K562 (cell line): ENCODE results near the gene UBE2S. TPM values are rescaled to one million over a fixed set of nuclear protein-coding genes. Genes with fewer than 3 reads are reported as not detected.

ENCODE experiments used
- MLX ChIP-seq, 2 experiments: fragments of 450-650 bp in 1 of 2; sonication (generic) in 1 of 2; formaldehyde crosslinking; conservative IDR thresholded peaks; 2 replicates each; pipeline versions ENCODE4 v1.4.0 to v1.8.1; 2020 to 2022; ENCODE audit warnings: mild to moderate bottlenecking in 1 of 2, missing genetic modification reagents in 1 of 2
- MTF1 ChIP-seq: fragments of 250-450 bp; sonication (Bioruptor Pico); IDR thresholded peaks from 2 replicates; pipeline ENCODE4 v1.9.0; 2021; ENCODE audit warnings: moderate library complexity, mild to moderate bottlenecking, inconsistent platforms, borderline replicate concordance
- NCOA6 ChIP-seq: fragments of 450-650 bp; IDR thresholded peaks from 2 replicates; pipeline ENCODE4 v1.6.1; 2017; ENCODE audit warnings: mild to moderate bottlenecking
- NFIX ChIP-seq: fragments of 250-450 bp; sonication (Bioruptor Pico); IDR thresholded peaks from 2 replicates; pipeline ENCODE4 v1.4.0; 2020; ENCODE audit warnings: low read depth, mild to moderate bottlenecking, moderate library complexity
- ZBTB40 ChIP-seq, 2 experiments: fragments of 450-650 bp in 1 of 2; sonication (generic) in 1 of 2; formaldehyde crosslinking in 1 of 2; IDR thresholded peaks; 2 replicates each; pipeline versions ENCODE4 v1.7.1 to v1.9.0; 2016 to 2022; ENCODE audit warnings: inconsistent platforms in 1 of 2, mild to moderate bottlenecking in 1 of 2, missing genetic modification reagents in 1 of 2
- polyA plus RNA-seq, 8 experiments: library from polyadenylated mRNA; depleted of rRNA in 4 of 8; stranded (reverse) in 5 of 8; unstranded in 3 of 8; fragments of >200 nt; fragmentation: Nextera tagmentation in 2 of 8; fragmentation: Illumina TruSeq in 1 of 8; extraction: Ambion mirVana in 2 of 8; extraction: Trizol in 1 of 8; gene quantifications; 2 replicates each; pipeline versions ENCODE4 v1.2.1 to v1.2.3, GENCODE V29; 2011 to 2014; ENCODE audit warnings: inconsistent platforms in 1 of 8, missing spikeins in 1 of 8
- total RNA-seq, 7 experiments: library from RNA; depleted of rRNA in 6 of 7; stranded (reverse); fragments of >200 nt in 6 of 7; fragmentation: Illumina TruSeq in 2 of 7; extraction: Trizol in 2 of 7; gene quantifications; 2 replicates each; pipeline versions ENCODE4 v1.2.1 to v1.2.3, GENCODE V29; 2011 to 2021; ENCODE audit warnings: low replicate concordance in 1 of 7
- TF ChIP-seq, protein P1 (sequence below): fragments of 150-350 bp; conservative IDR thresholded peaks from 2 replicates; pipeline ENCODE4 v1.6.1; 2014; ENCODE audit warnings: low read length
- TF ChIP-seq, protein P2 (sequence below): fragments of 150-350 bp; IDR thresholded peaks from 2 replicates; pipeline ENCODE4 v1.6.1; 2014; ENCODE audit warnings: low read depth, mild to moderate bottlenecking, low read length, borderline replicate concordance

Gene UBE2S
- total and polyA plus RNA-seq, 9 of the 15 experiments (the other 6 are each of a cell fraction or from before 2014, with no cell fraction given) = 1.5 to 1,305 (median 157) TPM

DNA sequence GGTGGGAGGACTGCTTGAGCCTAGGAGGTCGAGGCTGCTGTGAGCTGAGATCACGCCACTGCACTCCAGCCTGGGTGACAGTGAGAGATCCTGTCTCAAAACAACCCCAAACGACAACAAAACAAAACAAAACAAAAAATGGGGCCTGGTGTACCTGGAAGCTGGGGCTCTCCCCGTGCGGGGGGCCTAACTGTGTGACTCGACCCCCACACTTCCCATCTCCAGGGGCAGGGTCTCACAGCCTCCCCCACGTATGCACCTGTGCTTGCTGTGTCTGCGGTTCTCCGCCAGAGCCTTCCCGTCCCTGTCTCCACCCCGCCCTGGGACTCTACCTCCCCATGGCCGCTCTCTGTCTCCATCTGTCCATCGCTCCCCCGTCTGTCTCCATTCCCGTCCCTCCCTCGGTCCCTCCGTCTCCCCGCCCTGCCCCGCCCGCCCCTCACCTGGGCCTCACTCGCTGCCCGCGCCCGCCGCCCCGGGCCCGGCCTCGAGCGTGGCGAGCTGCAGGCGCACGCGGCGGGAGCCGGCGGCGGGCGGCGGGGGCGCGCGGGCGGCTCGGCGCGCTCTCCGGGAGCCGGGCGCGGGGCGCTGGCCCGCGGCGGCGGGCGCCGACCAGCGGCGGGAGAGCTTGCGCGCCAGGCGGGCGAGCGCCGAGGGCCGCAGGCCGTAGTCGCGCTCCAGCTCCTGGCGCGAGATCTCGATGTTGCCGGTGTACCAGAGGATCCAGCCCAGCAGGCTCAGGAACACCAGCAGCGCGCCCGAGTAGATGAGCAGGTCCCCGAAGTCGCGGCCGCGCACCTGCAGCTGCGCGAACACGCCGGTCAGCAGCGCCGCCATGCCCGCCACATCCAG lies 24.1 kb downstream of the UBE2S start (continued):
- TF ChIP-seq, protein P1, sequence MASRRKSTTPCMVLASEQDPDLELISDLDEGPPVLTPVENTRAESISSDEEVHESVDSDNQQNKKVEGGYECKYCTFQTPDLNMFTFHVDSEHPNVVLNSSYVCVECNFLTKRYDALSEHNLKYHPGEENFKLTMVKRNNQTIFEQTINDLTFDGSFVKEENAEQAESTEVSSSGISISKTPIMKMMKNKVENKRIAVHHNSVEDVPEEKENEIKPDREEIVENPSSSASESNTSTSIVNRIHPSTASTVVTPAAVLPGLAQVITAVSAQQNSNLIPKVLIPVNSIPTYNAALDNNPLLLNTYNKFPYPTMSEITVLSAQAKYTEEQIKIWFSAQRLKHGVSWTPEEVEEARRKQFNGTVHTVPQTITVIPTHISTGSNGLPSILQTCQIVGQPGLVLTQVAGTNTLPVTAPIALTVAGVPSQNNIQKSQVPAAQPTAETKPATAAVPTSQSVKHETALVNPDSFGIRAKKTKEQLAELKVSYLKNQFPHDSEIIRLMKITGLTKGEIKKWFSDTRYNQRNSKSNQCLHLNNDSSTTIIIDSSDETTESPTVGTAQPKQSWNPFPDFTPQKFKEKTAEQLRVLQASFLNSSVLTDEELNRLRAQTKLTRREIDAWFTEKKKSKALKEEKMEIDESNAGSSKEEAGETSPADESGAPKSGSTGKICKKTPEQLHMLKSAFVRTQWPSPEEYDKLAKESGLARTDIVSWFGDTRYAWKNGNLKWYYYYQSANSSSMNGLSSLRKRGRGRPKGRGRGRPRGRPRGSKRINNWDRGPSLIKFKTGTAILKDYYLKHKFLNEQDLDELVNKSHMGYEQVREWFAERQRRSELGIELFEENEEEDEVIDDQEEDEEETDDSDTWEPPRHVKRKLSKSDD = no peak
- no peak for TF ChIP-seq NCOA6
- no peak for TF ChIP-seq MLX (CRISPR knock-in tag; conservative IDR thresholded peaks at IDR 0.05)
- TF ChIP-seq ZBTB40 (IDR thresholded peaks at IDR 0.05) = peak; percentile 60
- TF ChIP-seq ZBTB40 (CRISPR knock-in tag; IDR thresholded peaks at IDR 0.05) = no peak
- no peak for TF ChIP-seq MTF1 (CRISPR knock-in tag)
- TF ChIP-seq NFIX = no peak
- TF ChIP-seq, protein P2, sequence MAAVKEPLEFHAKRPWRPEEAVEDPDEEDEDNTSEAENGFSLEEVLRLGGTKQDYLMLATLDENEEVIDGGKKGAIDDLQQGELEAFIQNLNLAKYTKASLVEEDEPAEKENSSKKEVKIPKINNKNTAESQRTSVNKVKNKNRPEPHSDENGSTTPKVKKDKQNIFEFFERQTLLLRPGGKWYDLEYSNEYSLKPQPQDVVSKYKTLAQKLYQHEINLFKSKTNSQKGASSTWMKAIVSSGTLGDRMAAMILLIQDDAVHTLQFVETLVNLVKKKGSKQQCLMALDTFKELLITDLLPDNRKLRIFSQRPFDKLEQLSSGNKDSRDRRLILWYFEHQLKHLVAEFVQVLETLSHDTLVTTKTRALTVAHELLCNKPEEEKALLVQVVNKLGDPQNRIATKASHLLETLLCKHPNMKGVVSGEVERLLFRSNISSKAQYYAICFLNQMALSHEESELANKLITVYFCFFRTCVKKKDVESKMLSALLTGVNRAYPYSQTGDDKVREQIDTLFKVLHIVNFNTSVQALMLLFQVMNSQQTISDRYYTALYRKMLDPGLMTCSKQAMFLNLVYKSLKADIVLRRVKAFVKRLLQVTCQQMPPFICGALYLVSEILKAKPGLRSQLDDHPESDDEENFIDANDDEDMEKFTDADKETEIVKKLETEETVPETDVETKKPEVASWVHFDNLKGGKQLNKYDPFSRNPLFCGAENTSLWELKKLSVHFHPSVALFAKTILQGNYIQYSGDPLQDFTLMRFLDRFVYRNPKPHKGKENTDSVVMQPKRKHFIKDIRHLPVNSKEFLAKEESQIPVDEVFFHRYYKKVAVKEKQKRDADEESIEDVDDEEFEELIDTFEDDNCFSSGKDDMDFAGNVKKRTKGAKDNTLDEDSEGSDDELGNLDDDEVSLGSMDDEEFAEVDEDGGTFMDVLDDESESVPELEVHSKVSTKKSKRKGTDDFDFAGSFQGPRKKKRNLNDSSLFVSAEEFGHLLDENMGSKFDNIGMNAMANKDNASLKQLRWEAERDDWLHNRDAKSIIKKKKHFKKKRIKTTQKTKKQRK = no peak
